ENCODE data around the gene SCAP. TPM values are rescaled to one million over a fixed set of nuclear protein-coding genes. Genes with fewer than 3 reads are reported as not detected.

The SCAP gene
- total RNA-seq, 1 experiment from 2014 or later: 67.6 TPM

- ATAC-seq: no peak
- Histone ChIP-seq H2AFZ (ENCODE audit: low read depth, low read length, poor library complexity, severe bottlenecking) (no peak overlapping the region), H3K9ac (ENCODE audit: low read length) (no peak overlapping the region), H3K9me2 (ENCODE audit: insufficient read depth) (no peaks in the 10 kb centered on the region), H3K79me2 (ENCODE audit: insufficient read depth, low read length) (peaks cover 77% of the 10 kb centered on the region), H4K20me1 (ENCODE audit: insufficient read depth) (no peaks in the 10 kb centered on the region; the same call in 1 of the 2 replicates), H3K4me2 (ENCODE audit: low read length) (no peak overlapping the region), H3K4me1 (ENCODE audit: control insufficient read depth in 1 of 2, insufficient read depth in 2 of 2, low read length in 2 of 2) (no peaks in the 10 kb centered on the region), H3K9me3 (ENCODE audit: control insufficient read depth in 1 of 2, insufficient read depth in 1 of 2, low read depth in 1 of 2, low read length in 2 of 2) (no peaks in the 10 kb centered on the region), H3K27ac (ENCODE audit: low read depth, low read length) (no peak overlapping the region), H3K4me3 (replicated peaks in 1 of 2; ENCODE audit: low read depth in 1 of 2, low read length in 2 of 2) (no peak overlapping the region), H3K36me3 (ENCODE audit: control insufficient read depth in 1 of 2, insufficient read depth in 2 of 2, low read length in 2 of 2) (no peaks in the 10 kb centered on the region), H3K27me3 (ENCODE audit: insufficient read depth, low read length) (no peaks in the 10 kb centered on the region)
- TF ChIP-seq RAD21 (IDR thresholded peaks at IDR 0.05; ENCODE audit: low read depth): no peak
- TF ChIP-seq, protein P1, sequence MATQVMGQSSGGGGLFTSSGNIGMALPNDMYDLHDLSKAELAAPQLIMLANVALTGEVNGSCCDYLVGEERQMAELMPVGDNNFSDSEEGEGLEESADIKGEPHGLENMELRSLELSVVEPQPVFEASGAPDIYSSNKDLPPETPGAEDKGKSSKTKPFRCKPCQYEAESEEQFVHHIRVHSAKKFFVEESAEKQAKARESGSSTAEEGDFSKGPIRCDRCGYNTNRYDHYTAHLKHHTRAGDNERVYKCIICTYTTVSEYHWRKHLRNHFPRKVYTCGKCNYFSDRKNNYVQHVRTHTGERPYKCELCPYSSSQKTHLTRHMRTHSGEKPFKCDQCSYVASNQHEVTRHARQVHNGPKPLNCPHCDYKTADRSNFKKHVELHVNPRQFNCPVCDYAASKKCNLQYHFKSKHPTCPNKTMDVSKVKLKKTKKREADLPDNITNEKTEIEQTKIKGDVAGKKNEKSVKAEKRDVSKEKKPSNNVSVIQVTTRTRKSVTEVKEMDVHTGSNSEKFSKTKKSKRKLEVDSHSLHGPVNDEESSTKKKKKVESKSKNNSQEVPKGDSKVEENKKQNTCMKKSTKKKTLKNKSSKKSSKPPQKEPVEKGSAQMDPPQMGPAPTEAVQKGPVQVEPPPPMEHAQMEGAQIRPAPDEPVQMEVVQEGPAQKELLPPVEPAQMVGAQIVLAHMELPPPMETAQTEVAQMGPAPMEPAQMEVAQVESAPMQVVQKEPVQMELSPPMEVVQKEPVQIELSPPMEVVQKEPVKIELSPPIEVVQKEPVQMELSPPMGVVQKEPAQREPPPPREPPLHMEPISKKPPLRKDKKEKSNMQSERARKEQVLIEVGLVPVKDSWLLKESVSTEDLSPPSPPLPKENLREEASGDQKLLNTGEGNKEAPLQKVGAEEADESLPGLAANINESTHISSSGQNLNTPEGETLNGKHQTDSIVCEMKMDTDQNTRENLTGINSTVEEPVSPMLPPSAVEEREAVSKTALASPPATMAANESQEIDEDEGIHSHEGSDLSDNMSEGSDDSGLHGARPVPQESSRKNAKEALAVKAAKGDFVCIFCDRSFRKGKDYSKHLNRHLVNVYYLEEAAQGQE (IDR thresholded peaks at IDR 0.05; ENCODE audit: low read depth): no peak
- no peak for TF ChIP-seq FOSL1 (IDR thresholded peaks at IDR 0.05; ENCODE audit: low read depth)
- TF ChIP-seq YY1 (IDR thresholded peaks at IDR 0.05; ENCODE audit: extremely low read depth, insufficient replicate concordance, low read depth, low read length): no peak
- no peak for TF ChIP-seq SIN3A (IDR thresholded peaks at IDR 0.05; ENCODE audit: low read depth)
- no peak for TF ChIP-seq POLR2AphosphoS5 (IDR thresholded peaks at IDR 0.05; ENCODE audit: low read depth, low read length)
- TF ChIP-seq EZH2phosphoT487 (IDR thresholded peaks at IDR 0.05; ENCODE audit: borderline replicate concordance): no peak
- TF ChIP-seq SRF (IDR thresholded peaks at IDR 0.05; ENCODE audit: low read depth): no peak
- TF ChIP-seq POLR2A (IDR thresholded peaks at IDR 0.05; ENCODE audit: borderline replicate concordance, extremely low read depth, insufficient read depth, insufficient read length): no peak
- TF ChIP-seq JUND (IDR thresholded peaks at IDR 0.05): no peak
- TF ChIP-seq CEBPB (IDR thresholded peaks at IDR 0.05; ENCODE audit: low read depth): no peak
- no peak for TF ChIP-seq EGR1 (IDR thresholded peaks at IDR 0.05; ENCODE audit: low read depth)
- TF ChIP-seq ZBTB33 (IDR thresholded peaks at IDR 0.05; ENCODE audit: extremely low read depth, insufficient replicate concordance, low read length): no peak
- no peak for TF ChIP-seq TCF7L2 (IDR thresholded peaks at IDR 0.05; ENCODE audit: borderline replicate concordance, extremely low read depth, insufficient read depth, insufficient read length)
- TF ChIP-seq, protein P2, sequence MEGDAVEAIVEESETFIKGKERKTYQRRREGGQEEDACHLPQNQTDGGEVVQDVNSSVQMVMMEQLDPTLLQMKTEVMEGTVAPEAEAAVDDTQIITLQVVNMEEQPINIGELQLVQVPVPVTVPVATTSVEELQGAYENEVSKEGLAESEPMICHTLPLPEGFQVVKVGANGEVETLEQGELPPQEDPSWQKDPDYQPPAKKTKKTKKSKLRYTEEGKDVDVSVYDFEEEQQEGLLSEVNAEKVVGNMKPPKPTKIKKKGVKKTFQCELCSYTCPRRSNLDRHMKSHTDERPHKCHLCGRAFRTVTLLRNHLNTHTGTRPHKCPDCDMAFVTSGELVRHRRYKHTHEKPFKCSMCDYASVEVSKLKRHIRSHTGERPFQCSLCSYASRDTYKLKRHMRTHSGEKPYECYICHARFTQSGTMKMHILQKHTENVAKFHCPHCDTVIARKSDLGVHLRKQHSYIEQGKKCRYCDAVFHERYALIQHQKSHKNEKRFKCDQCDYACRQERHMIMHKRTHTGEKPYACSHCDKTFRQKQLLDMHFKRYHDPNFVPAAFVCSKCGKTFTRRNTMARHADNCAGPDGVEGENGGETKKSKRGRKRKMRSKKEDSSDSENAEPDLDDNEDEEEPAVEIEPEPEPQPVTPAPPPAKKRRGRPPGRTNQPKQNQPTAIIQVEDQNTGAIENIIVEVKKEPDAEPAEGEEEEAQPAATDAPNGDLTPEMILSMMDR (IDR thresholded peaks at IDR 0.05 in 2 of 3, conservative IDR thresholded peaks at IDR 0.05 in 1 of 3; ENCODE audit: borderline replicate concordance in 1 of 3, insufficient read depth in 1 of 3, low read depth in 2 of 3, low read length in 2 of 3): no peak
- TF ChIP-seq EZH2 (IDR thresholded peaks at IDR 0.05): no peak
- no peak for TF ChIP-seq CBX3 (IDR thresholded peaks at IDR 0.05; ENCODE audit: low read depth)
- ChIA-PET POLR2A (no interaction called here), RAD21 (ENCODE audit: low non-redundant PET in 1 of 2, low total read pairs in 2 of 2, uncharacterized antibody in 2 of 2, unreplicated experiment in 2 of 2) (no interaction called here), CTCF (interaction anchor here (1.2 kb wide), 1 partner anchor 36 kb away, joined by 3 read pairs; no protein-coding TSS in a partner anchor)
- BruUV-seq (replicated peaks): no TSS peak
- intact Hi-C loops (cut with micrococcal nuclease): no loop called here
- no peak for DNase-seq (ENCODE audit: low read depth, low spot score)
Observed at GRCh38 chr3:47456984-47457383, 18.8 kb downstream of the SCAP start.

Data from HCT116 (cell line).